ENCODE measurements around the gene PTBP1.
A peak's percentile ranks its signal among the peaks of the same experiment; 100 is the strongest.

PTBP1 gene

GRCh38 chr19:796692-797527 is at the start of gene PTBP1:
Gene PTBP1, plus strand, starts transcription at chr19:797452. Its CDS starts 46 bp downstream, at chr19:797498.
- peak; percentile 100 for DNase-seq (ENCODE audit: low read depth)

GRCh38 chr19:748274-748598 is 49.0 kb upstream of the PTBP1 start:
- DNase-seq (ENCODE audit: low read depth): no peak

GRCh38 chr19:749811-750210 is 47.4 kb upstream of the PTBP1 start:
- DNase-seq (ENCODE audit: low read depth): no peak

- DNase-seq (ENCODE audit: low read depth): no peak
Measured at GRCh38 chr19:750640-751423, 46.4 kb upstream of the PTBP1 start, which contains the start of gene MISP. Gene MISP, plus strand, starts transcription at chr19:751112. Its CDS starts 5,835 bp downstream, at chr19:756947.

- peak; percentile 76 for DNase-seq (ENCODE audit: low read depth)
Measured at GRCh38 chr19:751501-752341, 45.5 kb upstream of the PTBP1 start.

GRCh38 chr19:752652-753517 is 44.4 kb upstream of the PTBP1 start:
- peak; percentile 90 for DNase-seq (ENCODE audit: low read depth)

GRCh38 chr19:754530-754929 is 42.7 kb upstream of the PTBP1 start:
- no peak for DNase-seq (ENCODE audit: low read depth)

GRCh38 chr19:755063-755462 is 42.2 kb upstream of the PTBP1 start:
- no peak for DNase-seq (ENCODE audit: low read depth)

- DNase-seq (ENCODE audit: low read depth): peak; percentile 55
Measured at GRCh38 chr19:756236-756635, 41.0 kb upstream of the PTBP1 start.

GRCh38 chr19:756821-757688 is 40.2 kb upstream of the PTBP1 start:
- DNase-seq (ENCODE audit: low read depth): no peak

- DNase-seq (ENCODE audit: low read depth): no peak
Measured at GRCh38 chr19:757811-758668, 39.2 kb upstream of the PTBP1 start.

- DNase-seq (ENCODE audit: low read depth): no peak
Measured at GRCh38 chr19:763181-763580, 34.1 kb upstream of the PTBP1 start.

- DNase-seq (ENCODE audit: low read depth): no peak
Measured at GRCh38 chr19:763869-764268, 33.4 kb upstream of the PTBP1 start.

GRCh38 chr19:764301-764700 is 33.0 kb upstream of the PTBP1 start:
- no peak for DNase-seq (ENCODE audit: low read depth)

GRCh38 chr19:765179-765738 is 32.0 kb upstream of the PTBP1 start:
- no peak for DNase-seq (ENCODE audit: low read depth)

- DNase-seq (ENCODE audit: low read depth): peak; percentile 94
Measured at GRCh38 chr19:768424-768823, 28.8 kb upstream of the PTBP1 start.

- DNase-seq (ENCODE audit: low read depth): no peak
Measured at GRCh38 chr19:769616-770015, 27.6 kb upstream of the PTBP1 start.

GRCh38 chr19:771332-771785 is 25.9 kb upstream of the PTBP1 start:
- peak; percentile 55 for DNase-seq (ENCODE audit: low read depth)

GRCh38 chr19:772063-772462 is 25.2 kb upstream of the PTBP1 start:
- DNase-seq (ENCODE audit: low read depth): no peak
